GM12874 (cell line): Measurements from ENCODE around the gene FHIP1B.

ENCODE experiments used
- TF ChIP-seq, protein P1 (sequence below): IDR thresholded peaks from 2 replicates; pipeline ENCODE4 v1.5.1; 2011; ENCODE audit warnings: low read depth, mild to moderate bottlenecking, control low read depth, low read length, moderate library complexity; ENCODE audit not compliant: insufficient read depth

The FHIP1B gene

DNA sequence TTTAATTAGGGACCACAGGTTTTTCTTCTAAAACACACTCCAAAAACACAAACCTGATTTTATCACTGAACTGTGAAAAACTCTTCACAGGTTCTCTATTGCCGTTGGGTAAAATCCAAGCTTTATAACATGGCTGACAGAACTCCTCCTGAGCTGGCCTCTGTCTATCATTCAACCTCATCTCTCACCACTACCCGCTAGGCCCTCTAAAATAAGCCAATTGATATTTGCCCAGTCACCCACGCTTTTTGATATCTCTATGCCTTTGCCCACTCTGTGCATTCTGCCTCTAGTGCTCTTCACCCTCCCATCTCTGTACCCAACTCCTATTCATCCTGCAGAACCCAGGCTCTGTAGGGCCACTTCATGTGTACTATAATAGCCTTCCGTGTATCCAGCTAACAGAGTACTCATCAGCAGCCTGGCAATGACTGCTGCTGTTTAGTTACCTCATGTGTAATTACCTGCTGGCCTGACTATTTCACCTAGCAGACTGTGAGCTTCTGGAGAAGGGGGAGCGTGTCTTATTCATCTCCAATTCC is 3.4 kb upstream of the FHIP1B start:
- TF ChIP-seq, protein P1, sequence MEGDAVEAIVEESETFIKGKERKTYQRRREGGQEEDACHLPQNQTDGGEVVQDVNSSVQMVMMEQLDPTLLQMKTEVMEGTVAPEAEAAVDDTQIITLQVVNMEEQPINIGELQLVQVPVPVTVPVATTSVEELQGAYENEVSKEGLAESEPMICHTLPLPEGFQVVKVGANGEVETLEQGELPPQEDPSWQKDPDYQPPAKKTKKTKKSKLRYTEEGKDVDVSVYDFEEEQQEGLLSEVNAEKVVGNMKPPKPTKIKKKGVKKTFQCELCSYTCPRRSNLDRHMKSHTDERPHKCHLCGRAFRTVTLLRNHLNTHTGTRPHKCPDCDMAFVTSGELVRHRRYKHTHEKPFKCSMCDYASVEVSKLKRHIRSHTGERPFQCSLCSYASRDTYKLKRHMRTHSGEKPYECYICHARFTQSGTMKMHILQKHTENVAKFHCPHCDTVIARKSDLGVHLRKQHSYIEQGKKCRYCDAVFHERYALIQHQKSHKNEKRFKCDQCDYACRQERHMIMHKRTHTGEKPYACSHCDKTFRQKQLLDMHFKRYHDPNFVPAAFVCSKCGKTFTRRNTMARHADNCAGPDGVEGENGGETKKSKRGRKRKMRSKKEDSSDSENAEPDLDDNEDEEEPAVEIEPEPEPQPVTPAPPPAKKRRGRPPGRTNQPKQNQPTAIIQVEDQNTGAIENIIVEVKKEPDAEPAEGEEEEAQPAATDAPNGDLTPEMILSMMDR = no peak

DNA sequence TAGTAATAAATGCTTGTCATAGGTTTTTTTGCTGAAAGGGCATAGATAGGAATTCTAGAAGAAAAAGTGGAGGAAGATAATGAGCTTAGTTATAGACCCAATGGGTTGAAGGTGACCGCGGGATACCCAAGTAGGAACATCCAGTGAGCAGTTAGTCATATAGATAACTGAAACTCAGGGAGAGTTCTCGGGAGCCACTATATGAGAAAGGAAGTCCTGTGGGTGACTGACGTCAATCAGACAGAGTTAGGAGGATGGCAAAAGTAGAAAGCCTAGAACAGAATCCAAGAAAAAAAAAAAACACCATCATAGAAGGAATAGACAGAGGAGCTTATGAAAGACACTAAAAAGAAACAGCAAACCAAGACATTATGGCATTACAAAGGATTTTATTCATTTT is 2.8 kb upstream of the FHIP1B start:
- TF ChIP-seq, protein P1 = no peak

DNA sequence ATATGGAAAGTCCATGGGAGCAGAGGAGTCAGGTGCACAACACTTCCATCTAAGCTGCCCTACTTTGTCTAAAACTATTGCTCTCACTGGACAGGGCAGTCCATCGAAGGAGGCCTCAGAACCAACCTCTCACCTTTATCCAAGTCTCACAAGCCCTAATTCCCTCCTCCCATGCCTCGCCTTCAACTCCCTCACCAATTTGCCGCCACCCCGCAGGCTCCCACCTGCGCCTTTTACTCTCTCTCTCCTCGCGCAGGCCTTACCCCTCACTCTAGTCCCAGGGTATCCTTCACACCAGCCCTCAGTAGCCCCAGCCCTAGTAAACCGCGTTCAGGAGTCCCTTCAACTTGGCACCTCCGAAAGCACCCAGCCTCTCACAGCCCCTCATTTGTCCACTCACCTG is 451 bp downstream of the FHIP1B start:
- TF ChIP-seq, protein P1 = no peak

DNA sequence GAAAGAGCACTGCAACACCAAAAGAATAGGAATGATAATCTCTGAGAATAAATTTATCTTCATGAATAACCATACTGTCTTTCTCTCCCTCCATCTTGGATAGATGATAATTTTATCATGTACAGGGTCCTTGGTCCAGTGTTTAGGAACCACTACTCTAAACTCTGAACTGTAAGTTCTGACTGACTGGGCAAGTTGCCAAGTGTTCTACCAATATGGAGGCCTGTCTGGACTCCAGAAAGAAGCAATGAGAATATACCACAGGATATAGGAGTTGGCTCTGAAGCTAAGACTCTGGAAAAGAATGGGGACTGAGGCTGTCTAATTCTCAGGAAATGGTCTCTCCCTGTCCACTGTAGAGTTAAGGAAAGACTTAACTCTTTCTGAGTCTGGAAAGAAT is 1.5 kb downstream of the FHIP1B start:
- TF ChIP-seq, protein P1 = no peak

DNA sequence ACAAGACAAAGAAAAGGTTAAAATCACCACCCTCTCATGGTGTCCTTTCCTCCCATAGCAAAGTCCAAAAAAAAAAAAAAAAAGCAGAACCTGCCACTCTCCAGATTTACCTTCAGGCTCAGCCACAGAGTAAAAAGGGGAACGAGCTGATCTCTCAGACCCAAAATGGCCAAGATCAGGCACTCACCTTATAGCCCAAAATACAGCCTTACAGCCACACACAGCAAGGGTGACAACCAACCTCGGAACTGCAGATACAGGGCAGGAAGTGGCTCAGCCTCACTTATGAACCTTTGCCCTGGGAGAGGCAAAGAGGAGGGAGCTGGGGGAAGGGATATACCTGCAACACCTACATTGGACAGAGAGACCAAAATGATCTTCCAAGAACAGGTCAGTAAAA is 4.5 kb downstream of the FHIP1B start:
- TF ChIP-seq, protein P1 = no peak

DNA sequence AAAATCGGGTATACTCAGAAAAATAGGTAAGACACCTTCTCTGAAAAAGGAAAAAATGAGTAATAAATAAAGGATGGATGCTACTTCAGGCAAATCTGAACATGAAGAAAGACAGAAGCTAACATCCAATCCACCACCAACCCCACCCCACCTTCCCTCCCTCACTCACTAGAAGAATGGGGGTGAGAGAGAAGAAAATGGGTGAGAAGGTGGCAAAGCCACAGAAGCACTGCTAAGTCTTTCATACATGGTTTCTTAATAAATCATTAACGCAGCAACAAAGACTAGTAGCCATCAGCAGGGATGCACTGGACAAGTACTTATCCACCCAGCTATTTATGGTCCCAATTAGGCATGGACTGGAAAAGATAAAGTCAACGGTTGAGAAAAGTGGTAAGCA is 5.9 kb downstream of the FHIP1B start:
- TF ChIP-seq, protein P1 = no peak

DNA sequence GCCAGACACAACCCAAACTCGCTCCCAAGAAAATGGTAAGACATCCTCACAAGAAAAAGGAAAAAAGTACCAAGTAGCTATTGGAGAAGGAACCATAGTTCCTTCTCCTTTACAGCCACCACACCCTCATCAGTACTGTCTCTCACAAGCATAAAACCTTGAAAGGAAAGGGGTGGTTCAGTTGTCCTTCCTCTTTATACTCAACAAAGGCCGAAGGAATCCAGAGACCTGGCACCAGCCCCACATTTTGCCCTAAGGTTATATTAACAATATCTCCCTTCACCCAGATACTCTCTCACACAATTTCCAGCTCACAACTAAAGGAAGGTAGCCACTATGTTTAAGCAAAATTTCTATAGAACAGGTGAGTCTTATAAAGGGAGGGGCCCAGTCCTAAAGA is 8.5 kb downstream of the FHIP1B start:
- TF ChIP-seq, protein P1 = no peak
